ENCODE data around the gene SSBP2. TPM values are rescaled to one million over a fixed set of nuclear protein-coding genes. Genes with fewer than 3 reads are reported as not detected.

SSBP2 gene
- total RNA-seq, 4 donors from 2014 or later: 38.6 to 58.5 (median 51.8) TPM

DNA sequence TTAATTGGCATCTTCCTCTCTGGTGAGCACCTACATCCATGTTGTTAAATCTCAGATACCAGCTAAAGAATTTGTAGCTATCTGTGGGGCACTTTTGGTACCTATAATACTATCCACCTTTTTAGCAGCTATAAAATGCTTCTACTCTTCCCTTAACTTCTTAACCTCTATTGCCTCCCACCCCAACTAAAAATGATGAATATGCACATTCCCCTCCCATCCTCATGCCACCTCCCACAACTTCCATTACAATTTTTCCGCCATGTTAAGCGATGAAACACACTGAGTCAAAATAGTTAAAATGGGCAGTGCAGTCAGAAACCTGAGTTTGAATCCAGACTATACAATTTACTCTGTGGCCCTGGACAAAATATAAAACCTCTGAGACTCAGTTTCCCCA lies 10.1 kb downstream of the SSBP2 start:
- no peak for TF ChIP-seq POLR2A (IDR thresholded peaks at IDR 0.05)
- TF ChIP-seq, protein P1, sequence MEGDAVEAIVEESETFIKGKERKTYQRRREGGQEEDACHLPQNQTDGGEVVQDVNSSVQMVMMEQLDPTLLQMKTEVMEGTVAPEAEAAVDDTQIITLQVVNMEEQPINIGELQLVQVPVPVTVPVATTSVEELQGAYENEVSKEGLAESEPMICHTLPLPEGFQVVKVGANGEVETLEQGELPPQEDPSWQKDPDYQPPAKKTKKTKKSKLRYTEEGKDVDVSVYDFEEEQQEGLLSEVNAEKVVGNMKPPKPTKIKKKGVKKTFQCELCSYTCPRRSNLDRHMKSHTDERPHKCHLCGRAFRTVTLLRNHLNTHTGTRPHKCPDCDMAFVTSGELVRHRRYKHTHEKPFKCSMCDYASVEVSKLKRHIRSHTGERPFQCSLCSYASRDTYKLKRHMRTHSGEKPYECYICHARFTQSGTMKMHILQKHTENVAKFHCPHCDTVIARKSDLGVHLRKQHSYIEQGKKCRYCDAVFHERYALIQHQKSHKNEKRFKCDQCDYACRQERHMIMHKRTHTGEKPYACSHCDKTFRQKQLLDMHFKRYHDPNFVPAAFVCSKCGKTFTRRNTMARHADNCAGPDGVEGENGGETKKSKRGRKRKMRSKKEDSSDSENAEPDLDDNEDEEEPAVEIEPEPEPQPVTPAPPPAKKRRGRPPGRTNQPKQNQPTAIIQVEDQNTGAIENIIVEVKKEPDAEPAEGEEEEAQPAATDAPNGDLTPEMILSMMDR (IDR thresholded peaks at IDR 0.05): no peak
- no peaks in the 10 kb centered on the region for H3K36me3 ChIP-seq
- intact Hi-C loops (cut with DNase I): no loop called here
- H3K4me3 ChIP-seq (replicated peaks in 1 of 3): no peak overlapping the region
- WGBS, 2 donors: 98 to 100% methylated on average over 2 of the region's 2 CpGs
- no peak for DNase-seq
- H3K4me1 ChIP-seq: no peaks in the 10 kb centered on the region
- H3K9me3 ChIP-seq: no peaks in the 10 kb centered on the region
- H3K27me3 ChIP-seq: no peaks in the 10 kb centered on the region
- H3K27ac ChIP-seq: no peak overlapping the region

DNA sequence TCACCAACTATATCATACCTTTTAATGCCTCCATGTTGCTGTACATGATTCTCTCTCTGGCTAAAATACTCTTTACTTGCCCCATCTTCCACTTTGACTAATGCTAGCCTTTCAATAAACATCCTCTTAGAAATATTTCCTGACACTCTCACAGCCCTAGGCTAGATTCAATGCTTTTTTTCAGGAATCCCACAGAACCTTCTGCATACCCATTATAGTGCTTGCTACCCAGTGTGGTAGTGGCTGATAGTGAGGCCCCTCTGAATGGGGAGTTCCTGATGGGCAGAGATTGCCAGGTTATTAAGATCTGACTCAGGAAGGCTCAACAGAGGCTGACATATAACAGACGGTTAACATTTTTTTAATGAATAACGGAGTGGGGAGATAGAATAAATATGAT lies 11.6 kb downstream of the SSBP2 start:
- TF ChIP-seq POLR2A (IDR thresholded peaks at IDR 0.05): no peak
- TF ChIP-seq, protein P1 (IDR thresholded peaks at IDR 0.05): no peak
- Histone ChIP-seq H3K27me3 (no peaks in the 10 kb centered on the region), H3K9me3 (no peaks in the 10 kb centered on the region), H3K27ac (no peak overlapping the region), H3K36me3 (no peaks in the 10 kb centered on the region), H3K4me1 (no peaks in the 10 kb centered on the region), H3K4me3 (replicated peaks in 1 of 3) (no peak overlapping the region)
- no peak for DNase-seq
- intact Hi-C loops (cut with DNase I): no loop called here
- 92 to 96% methylated on average over 2 of the region's 2 CpGs for WGBS, 2 donors

DNA sequence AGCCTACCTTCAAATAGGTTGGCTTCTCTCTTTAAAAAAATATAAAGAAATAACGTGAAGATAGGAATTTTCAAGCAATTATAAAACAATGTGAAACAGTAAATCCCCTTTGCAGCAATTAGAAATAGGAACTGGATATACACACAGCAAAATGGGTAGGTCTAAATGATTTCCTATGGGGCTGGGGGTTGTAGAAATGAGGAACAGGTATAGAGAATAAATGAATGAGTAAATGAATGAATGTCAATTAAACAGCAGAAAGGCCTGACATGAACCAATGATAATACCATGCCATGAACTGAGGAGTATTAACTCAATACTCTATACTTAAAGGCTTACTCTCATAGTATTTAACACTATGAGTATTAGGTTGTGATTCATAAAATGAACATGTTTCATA lies 21.6 kb downstream of the SSBP2 start:
- Histone ChIP-seq H3K27me3 (no peaks in the 10 kb centered on the region), H3K36me3 (no peaks in the 10 kb centered on the region), H3K4me3 (replicated peaks in 1 of 3) (no peak overlapping the region), H3K4me1 (peaks cover 0 to 6% of the 10 kb centered on the region in 2 donors), H3K9me3 (no peaks in the 10 kb centered on the region), H3K27ac (no peak overlapping the region)
- 91 to 93% methylated on average over 1 of the region's 1 CpG for WGBS, 2 donors
- no peak for TF ChIP-seq POLR2A (IDR thresholded peaks at IDR 0.05)
- TF ChIP-seq, protein P1 (IDR thresholded peaks at IDR 0.05): no peak
- intact Hi-C loops (cut with DNase I): no loop called here
- DNase-seq: no peak

DNA sequence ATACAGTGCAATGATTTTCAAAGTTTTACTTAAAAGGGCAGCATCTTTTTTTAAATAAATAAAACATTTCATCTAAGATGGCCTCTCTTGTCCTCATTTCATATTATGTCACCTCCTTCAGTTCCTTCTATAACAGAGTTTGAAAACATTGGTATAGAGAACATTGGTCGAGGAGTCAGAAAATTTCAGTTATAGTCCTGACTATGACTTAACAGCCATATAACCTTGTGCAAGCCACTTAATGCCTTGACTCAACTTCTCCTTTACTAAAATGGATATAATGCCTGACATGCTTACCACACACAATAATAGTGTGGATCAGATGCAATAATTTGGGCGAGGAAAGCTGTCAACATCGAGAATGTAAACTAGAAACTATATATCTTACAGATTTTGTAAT lies 22.6 kb downstream of the SSBP2 start:
- DNase-seq: no peak
- Histone ChIP-seq H3K4me1 (peaks cover 0 to 6% of the 10 kb centered on the region in 2 donors), H3K4me3 (replicated peaks in 1 of 3) (no peak overlapping the region), H3K27me3 (no peaks in the 10 kb centered on the region), H3K36me3 (no peaks in the 10 kb centered on the region), H3K27ac (no peak overlapping the region), H3K9me3 (no peaks in the 10 kb centered on the region)
- TF ChIP-seq POLR2A (IDR thresholded peaks at IDR 0.05): no peak
- TF ChIP-seq, protein P1 (IDR thresholded peaks at IDR 0.05): no peak
- 95 to 98% methylated on average over 3 of the region's 3 CpGs for WGBS, 2 donors
- intact Hi-C loops (cut with DNase I): no loop called here

DNA sequence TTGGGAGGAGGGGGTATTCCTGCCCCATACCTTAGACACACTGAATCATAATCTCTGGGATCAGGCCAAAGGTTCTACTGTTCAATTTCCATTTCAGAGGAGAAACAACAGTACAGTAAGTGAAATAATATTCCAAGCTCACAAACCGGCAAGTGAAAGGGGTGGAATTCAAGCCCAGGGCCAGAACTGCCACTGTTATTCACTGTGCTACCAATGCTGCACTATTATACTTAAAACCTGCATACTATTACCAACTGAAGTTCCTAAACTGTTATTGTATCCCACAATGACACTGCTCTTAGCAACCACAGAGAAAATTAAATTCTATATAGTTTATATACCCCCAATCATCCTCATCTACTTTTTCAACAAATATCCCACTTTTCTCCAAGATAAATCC lies 24.6 kb downstream of the SSBP2 start:
- H3K9me3 ChIP-seq: no peaks in the 10 kb centered on the region
- peaks cover 0 to 13% of the 10 kb centered on the region in 2 donors for H3K4me1 ChIP-seq
- H3K36me3 ChIP-seq: no peaks in the 10 kb centered on the region
- TF ChIP-seq POLR2A (IDR thresholded peaks at IDR 0.05): no peak
- TF ChIP-seq, protein P1 (IDR thresholded peaks at IDR 0.05): no peak
- no peak overlapping the region for H3K4me3 ChIP-seq (replicated peaks in 1 of 3)
- intact Hi-C loops (cut with DNase I): no loop called here
- DNase-seq: no peak
- no peaks in the 10 kb centered on the region for H3K27me3 ChIP-seq
- 54 to 69% methylated on average over 1 of the region's 1 CpG for WGBS, 2 donors
- H3K27ac ChIP-seq: no peak overlapping the region

Measured in thyroid gland (tissue), 4 donors.